NCI-H1092 (cell line): ENCODE data around the gene PXK.

Experiments
- DNase-seq: peaks from one replicate; lab custom pipeline; 2025; lab: John Stamatoyannopoulos, UW

PXK gene

GRCh38 chr3:58383904-58384303 lies 51.2 kb downstream of the PXK start:
- DNase-seq, result no peak

- DNase-seq, result no peak
Observed at GRCh38 chr3:58384381-58385090, 51.8 kb downstream of the PXK start.

- no peak for DNase-seq
Observed at GRCh38 chr3:58386626-58387365, 54.1 kb downstream of the PXK start.

- DNase-seq, result no peak
Observed at GRCh38 chr3:58387650-58388546, 55.2 kb downstream of the PXK start.

- DNase-seq, result no peak
Observed at GRCh38 chr3:58388550-58389091, 55.9 kb downstream of the PXK start.

GRCh38 chr3:58391156-58391865 lies 58.6 kb downstream of the PXK start:
- no peak for DNase-seq

- DNase-seq, result no peak
Observed at GRCh38 chr3:58392181-58392580, 59.5 kb downstream of the PXK start.

- no peak for DNase-seq
Observed at GRCh38 chr3:58394339-58394738, 61.6 kb downstream of the PXK start.

- DNase-seq, result no peak
Observed at GRCh38 chr3:58398669-58399333, 66.1 kb downstream of the PXK start.

- no peak for DNase-seq
Observed at GRCh38 chr3:58403513-58404109, 70.9 kb downstream of the PXK start.

- DNase-seq, result no peak
Observed at GRCh38 chr3:58404396-58404795, 71.7 kb downstream of the PXK start.

GRCh38 chr3:58408906-58409305 lies 76.2 kb downstream of the PXK start:
- no peak for DNase-seq

GRCh38 chr3:58409663-58410062 lies 77.0 kb downstream of the PXK start:
- no peak for DNase-seq

GRCh38 chr3:58411036-58411435 lies 78.3 kb downstream of the PXK start:
- no peak for DNase-seq

GRCh38 chr3:58411851-58412830 lies 79.4 kb downstream of the PXK start:
- DNase-seq, result no peak

GRCh38 chr3:58414538-58415197 lies 82.0 kb downstream of the PXK start:
- no peak for DNase-seq

- DNase-seq, result no peak
Observed at GRCh38 chr3:58416191-58416590, 83.5 kb downstream of the PXK start.

GRCh38 chr3:58417075-58417474 lies 84.4 kb downstream of the PXK start:
- no peak for DNase-seq

- no peak for DNase-seq
Observed at GRCh38 chr3:58418227-58418626, 85.5 kb downstream of the PXK start.
